ENCODE results near the gene SCN4A.
"Not testable (repeated sequence)": the region's sequence is repeated elsewhere in the genome, so short reads cannot be mapped to it uniquely, and the experiment has no call there.

The SCN4A gene

GRCh38 chr17:63932721-63933120 lies 40.0 kb downstream of the SCN4A start:
- DNase-seq, result no peak

- DNase-seq, result no peak
Measured at GRCh38 chr17:63931981-63932561, 40.6 kb downstream of the SCN4A start, which contains the start of gene CD79B. CD79B (minus strand) TSS chr17:63932331; CDS start chr17:63932261, 70 bp downstream.

- no peak for DNase-seq
Measured at GRCh38 chr17:63930951-63931575, 41.7 kb downstream of the SCN4A start.

- DNase-seq, result no peak
Measured at GRCh38 chr17:63929860-63930766, 42.6 kb downstream of the SCN4A start.

GRCh38 chr17:63928966-63929695 lies 43.6 kb downstream of the SCN4A start:
- DNase-seq, result no peak

GRCh38 chr17:63928172-63928666 lies 44.5 kb downstream of the SCN4A start:
- no peak for DNase-seq

- DNase-seq, result no peak
Measured at GRCh38 chr17:63927464-63928171, 45.1 kb downstream of the SCN4A start.

- no peak for DNase-seq
Measured at GRCh38 chr17:63926164-63926563, 46.6 kb downstream of the SCN4A start.

DNA sequence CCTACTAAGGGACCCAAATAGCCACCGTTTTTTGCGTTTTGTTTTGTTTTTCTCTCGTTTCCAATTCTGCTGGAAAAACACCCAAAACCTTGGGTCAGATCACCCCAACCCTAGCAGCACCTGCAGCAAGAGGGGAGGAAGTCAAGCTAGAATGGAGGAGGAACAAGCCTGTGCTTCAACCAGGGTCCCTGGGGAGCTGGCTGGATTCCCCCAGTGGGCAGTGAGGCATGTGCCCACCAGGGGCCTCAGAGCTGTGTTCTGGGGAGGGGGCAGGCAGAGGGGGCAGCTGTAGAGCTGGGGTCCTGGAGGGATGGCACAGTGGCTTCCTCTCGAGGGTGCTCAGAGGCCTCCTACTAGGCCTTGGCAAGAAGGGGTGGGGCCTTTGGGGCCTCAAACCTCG lies 47.1 kb downstream of the SCN4A start:
- DNase-seq, result no peak

DNA sequence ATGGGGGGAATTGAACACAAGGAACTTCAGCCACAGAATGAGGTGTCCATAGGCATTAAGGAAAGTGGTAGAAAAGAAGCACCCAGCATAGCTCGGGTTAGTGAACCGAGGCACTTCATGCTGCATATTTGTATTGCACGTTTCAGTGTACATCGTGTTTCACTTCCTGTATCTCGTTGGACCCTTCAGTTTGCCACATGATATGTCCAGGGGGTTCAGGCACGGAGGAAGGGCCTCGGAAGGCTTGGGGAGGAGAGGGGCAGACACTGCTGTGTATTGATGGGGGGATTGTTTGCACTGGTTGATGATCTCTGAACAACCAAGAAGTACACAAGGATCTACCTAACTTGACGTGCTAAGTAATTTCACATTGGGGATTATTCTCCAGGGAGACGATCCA lies 50.3 kb downstream of the SCN4A start:
- not testable (repeated sequence) for DNase-seq

- not testable (repeated sequence) for DNase-seq
Measured at GRCh38 chr17:63920779-63921178, 51.9 kb downstream of the SCN4A start.

DNA sequence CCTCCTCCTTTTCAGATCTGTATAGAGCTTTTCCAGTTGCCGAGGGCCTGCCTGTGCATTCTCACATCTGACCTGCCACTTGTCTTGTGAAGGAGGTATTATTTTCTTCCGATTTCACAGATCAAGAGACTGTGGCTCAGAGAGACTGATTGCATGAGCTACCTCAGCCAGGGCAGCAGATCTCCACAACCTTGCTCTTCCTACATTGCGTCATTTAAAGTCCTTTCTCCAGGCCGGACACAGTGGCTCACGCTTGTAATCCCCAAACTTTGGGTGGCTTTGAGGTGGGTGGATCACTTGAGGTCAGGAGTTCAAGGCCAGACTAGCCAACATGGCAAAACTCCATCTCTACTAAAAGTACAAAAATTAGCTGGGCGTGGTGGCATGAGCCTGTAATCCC lies 52.7 kb downstream of the SCN4A start:
- DNase-seq, result not testable (repeated sequence)

GRCh38 chr17:63919311-63919723 lies 53.4 kb downstream of the SCN4A start:
- no peak for DNase-seq

- DNase-seq, result not testable (repeated sequence)
Measured at GRCh38 chr17:63918789-63919305, 53.9 kb downstream of the SCN4A start, which contains the start of gene GH1. GH1 (minus strand) TSS chr17:63918839; CDS start chr17:63918776, 63 bp downstream.

- DNase-seq, result no peak
Measured at GRCh38 chr17:63918305-63918704, 54.4 kb downstream of the SCN4A start.

DNA sequence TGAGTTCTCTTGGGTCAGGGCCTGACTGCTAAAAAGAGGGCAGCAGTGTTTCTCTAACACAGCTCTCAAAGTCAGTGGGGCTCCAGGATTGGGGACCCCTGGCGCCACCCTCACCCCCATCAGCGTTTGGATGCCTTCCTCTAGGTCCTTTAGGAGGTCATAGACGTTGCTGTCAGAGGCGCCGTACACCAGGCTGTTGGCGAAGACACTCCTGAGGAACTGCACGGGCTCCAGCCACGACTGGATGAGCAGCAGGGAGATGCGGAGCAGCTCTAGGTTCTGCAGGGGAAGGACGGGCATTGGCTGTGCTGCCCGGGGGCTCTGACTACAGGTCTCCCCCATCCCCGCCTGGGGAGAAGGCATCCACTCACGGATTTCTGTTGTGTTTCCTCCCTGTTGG lies 55.1 kb downstream of the SCN4A start:
- no peak for DNase-seq

GRCh38 chr17:63917206-63917605 lies 55.5 kb downstream of the SCN4A start:
- not testable (repeated sequence) for DNase-seq

- DNase-seq, result no peak
Measured at GRCh38 chr17:63916566-63917185, 56.0 kb downstream of the SCN4A start.

DNA sequence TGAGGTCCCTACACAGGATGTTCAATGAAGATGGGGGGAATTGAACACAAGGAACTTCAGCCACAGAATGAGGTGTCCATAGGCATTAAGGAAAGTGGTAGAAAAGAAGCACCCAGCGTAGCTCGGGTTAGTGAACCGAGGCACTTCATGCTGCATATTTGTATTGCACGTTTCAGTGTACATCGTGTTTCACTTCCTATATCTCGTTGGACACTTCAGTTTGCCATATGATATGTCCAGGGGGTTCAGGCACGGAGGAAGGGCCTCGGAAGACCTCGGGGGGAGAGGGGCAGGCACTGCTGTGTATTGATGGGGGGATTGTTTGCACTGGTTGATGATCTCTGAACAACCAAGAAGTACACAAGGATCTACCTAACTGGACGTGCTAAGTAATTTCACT lies 57.0 kb downstream of the SCN4A start:
- not testable (repeated sequence) for DNase-seq

GRCh38 chr17:63914471-63914870 lies 58.2 kb downstream of the SCN4A start:
- DNase-seq, result no peak

DNA sequence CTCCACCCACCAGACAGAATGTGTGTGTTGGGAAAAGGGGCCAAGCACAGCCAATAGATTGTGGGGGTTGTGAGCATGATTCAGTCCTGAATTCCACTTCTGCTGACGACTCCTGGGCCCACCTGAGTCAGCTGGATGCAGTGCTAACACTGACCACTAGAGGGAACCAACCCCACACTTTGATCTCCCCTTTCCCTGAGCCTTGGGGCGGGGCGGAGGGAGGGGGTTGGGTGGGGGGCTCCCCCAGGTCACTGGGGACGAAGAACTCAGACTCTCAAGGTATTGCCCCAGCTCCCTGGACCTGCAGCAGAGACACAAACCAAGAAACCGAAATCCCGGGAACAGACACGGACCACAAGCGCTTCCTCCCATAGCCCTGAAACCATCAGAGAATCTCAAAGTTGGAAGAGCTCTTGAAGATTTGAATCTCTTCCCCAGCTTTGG lies 61.0 kb downstream of the SCN4A start:
- no peak for DNase-seq

Measured in NCI-H1417 treated with DMSO at 0.1 percent for 48 hours (cell line).